ENCODE measurements around the gene STIM1.

- TF ChIP-seq CTCF (IDR thresholded peaks at IDR 0.05) (no peak), POLR2A (IDR thresholded peaks at IDR 0.05) (no peak)
Measured at GRCh38 chr11:3970108-3970507, 114.6 kb downstream of the STIM1 start.

All from right lobe of liver (tissue), 4 donors.